Umbilical cord (tissue), 2 donors: ENCODE results near the gene GNG8. TPM values are rescaled to one million over a fixed set of nuclear protein-coding genes. Genes with fewer than 3 reads are reported as not detected.
A peak's percentile ranks its signal among the peaks of the same experiment; 100 is the strongest.

Experiments used
- DNase-seq: peaks from one replicate; pipeline ENCODE4 v3.0.0-alpha.2; 2015; ENCODE audit warnings: low spot score
- total RNA-seq: library from RNA; depleted of rRNA; stranded (reverse); fragments of >200 nt; gene quantifications from one replicate; pipeline ENCODE4 v1.2.3, GENCODE V29; 2014; ENCODE audit warnings: low replicate concordance; ENCODE audit not compliant: insufficient read depth

Gene GNG8
- total RNA-seq, 1 donor from 2014 or later, result not detected

GRCh38 chr19:46620716-46621115 is 15.3 kb downstream of the GNG8 start:
- peak; percentile 54 for DNase-seq

GRCh38 chr19:46620267-46620666 is 15.7 kb downstream of the GNG8 start:
- no peak for DNase-seq

GRCh38 chr19:46618670-46619231 is 17.3 kb downstream of the GNG8 start:
- DNase-seq, result no peak

GRCh38 chr19:46617601-46618000 is 18.4 kb downstream of the GNG8 start:
- DNase-seq, result no peak

GRCh38 chr19:46616631-46617322 is 19.2 kb downstream of the GNG8 start:
- DNase-seq, result peak; percentile 47

- no peak for DNase-seq
Measured at GRCh38 chr19:46615966-46616365, 20.0 kb downstream of the GNG8 start.

GRCh38 chr19:46614114-46614722 is 21.8 kb downstream of the GNG8 start:
- DNase-seq, result peak; percentile 87

- DNase-seq, result no peak
Measured at GRCh38 chr19:46613525-46613924, 22.5 kb downstream of the GNG8 start.

GRCh38 chr19:46611776-46612175 is 24.2 kb downstream of the GNG8 start:
- no peak for DNase-seq

- no peak for DNase-seq
Measured at GRCh38 chr19:46610851-46611770, 24.9 kb downstream of the GNG8 start.

GRCh38 chr19:46610413-46610775 is 25.6 kb downstream of the GNG8 start:
- DNase-seq, result no peak

GRCh38 chr19:46609511-46610412 is 26.2 kb downstream of the GNG8 start:
- DNase-seq, result no peak

- no peak for DNase-seq
Measured at GRCh38 chr19:46608581-46609345, 27.2 kb downstream of the GNG8 start.

GRCh38 chr19:46608178-46608577 is 27.8 kb downstream of the GNG8 start:
- DNase-seq, result no peak

- DNase-seq, result no peak
Measured at GRCh38 chr19:46607448-46607841, 28.6 kb downstream of the GNG8 start.

GRCh38 chr19:46606681-46607447 is 29.1 kb downstream of the GNG8 start:
- DNase-seq, result no peak

GRCh38 chr19:46606019-46606418 is 30.0 kb downstream of the GNG8 start:
- DNase-seq, result no peak

- no peak for DNase-seq
Measured at GRCh38 chr19:46605356-46605821, 30.6 kb downstream of the GNG8 start.

GRCh38 chr19:46604781-46605355 is 31.1 kb downstream of the GNG8 start:
- no peak for DNase-seq
